Heart left ventricle (tissue), 16 donors: Measurements from ENCODE around the gene TACC2. TPM values are rescaled to one million over a fixed set of nuclear protein-coding genes. Genes with fewer than 3 reads are reported as not detected.

Experiments
- ATAC-seq, 4 donors: fragments of 200-7000 bp; cut with Tn5 transposase; one replicate each; pipeline ENCODE4 v1.9.1; 2020 to 2022; ENCODE audit warnings: moderate library complexity in 4 of 4, mild to moderate bottlenecking in 3 of 4, moderate number of reproducible peaks in 1 of 4
- DNase-seq, 5 donors: peaks; one replicate each; pipeline ENCODE4 v3.0.0-alpha.2; 2020
- H3K27ac ChIP-seq, 12 donors: fragments of 200-600 bp; sonication (generic) in 4 of 12; one replicate each; pipeline versions ENCODE4 v1.5.0 to v1.8.0; 2016 to 2022; ENCODE audit warnings: mild to moderate bottlenecking in 2 of 12
- H3K27me3 ChIP-seq, 9 donors: fragments of 200-600 bp; sonication (generic) in 2 of 9; one replicate each; pipeline versions ENCODE4 v1.5.1 to v1.8.0; 2016 to 2022; ENCODE audit warnings: mild to moderate bottlenecking in 3 of 9
- H3K36me3 ChIP-seq, 9 donors: fragments of 200-600 bp; sonication (generic) in 2 of 9; one replicate each; pipeline versions ENCODE4 v1.5.0 to v1.8.0; 2018 to 2022; ENCODE audit warnings: mild to moderate bottlenecking in 2 of 9
- H3K4me1 ChIP-seq, 12 donors: fragments of 200-600 bp; sonication (generic) in 4 of 12; one replicate each; pipeline versions ENCODE4 v1.5.0 to v1.8.0; 2016 to 2022; ENCODE audit warnings: mild to moderate bottlenecking in 3 of 12
- H3K4me3 ChIP-seq, 12 donors: fragments of 200-600 bp; sonication (generic) in 4 of 12; one replicate each; pipeline versions ENCODE4 v1.5.0 to v1.8.0; 2017 to 2022; ENCODE audit warnings: mild to moderate bottlenecking in 9 of 12, moderate library complexity in 4 of 12
- H3K9me3 ChIP-seq, 12 donors: fragments of 200-600 bp; sonication (generic) in 4 of 12; one replicate each; pipeline versions ENCODE4 v1.5.0 to v1.8.0; 2016 to 2022; ENCODE audit warnings: mild to moderate bottlenecking in 1 of 12
- CTCF ChIP-seq, 12 donors: fragments of 200-600 bp; sonication (generic) in 4 of 12; IDR thresholded peaks; one replicate each; pipeline versions ENCODE4 v1.5.0 to v1.8.0; 2018 to 2022; ENCODE audit warnings: antibody characterized with exemption in 12 of 12, mild to moderate bottlenecking in 5 of 12
- POLR2A ChIP-seq, 2 donors: fragments of 450-650 bp; IDR thresholded peaks; one replicate each; pipeline ENCODE4 v1.6.1; 2017; ENCODE audit warnings: antibody characterized with exemption in 2 of 2, mild to moderate bottlenecking in 2 of 2, moderate library complexity in 2 of 2
- WGBS, 4 donors: extraction: QIAGEN DNeasy Blood & Tissue Kit in 2 of 4; methylation state at CpG; one replicate each; pipeline versions ENCODE4 v1.1.5 to v1.1.7; 2013 to 2018; 5-methylcytosine and 5-hydroxymethylcytosine counted together
- intact Hi-C, 10 donors: fragments of 100-400 bp; cut with DNase I; formaldehyde crosslinking; loops; one replicate each; pipeline versions ENCODE4 v1.11.1 to v1.14.2; 2022
- polyA plus RNA-seq, 2 donors: library from polyadenylated mRNA; stranded (reverse); fragments of 200-250 nt; gene quantifications; one replicate each; pipeline ENCODE4 v1.2.3, GENCODE V29; 2013
- total RNA-seq, 9 donors: library from RNA; depleted of rRNA in 2 of 9; stranded (reverse); fragments of >200 nt in 2 of 9; fragmentation: NEBNext Ultra II Directional in 3 of 9; extraction: Animal tissue kit (Norgen Biotek cat#: 25700) in 3 of 9; gene quantifications; one replicate each; pipeline versions ENCODE4 v1.1.0 to v1.2.4, GENCODE V29; 2016 to 2023
- donor health status: ischemic (EF 13 %, LVEDD 7.1; RV severe dilation, severe dysfunction).
- donor health status: healthy with polysubstance abuse.
- donor health status: DM: no; HTN: yes; CAD: no.
- donor health status: DM: no; HTN: no; CAD: no.
- donor health status: ischemic (EF 25% LVEDD 6.9; RV normal size, moderate dysfunction).
- donor health status: ischemic (EF 25% LVEDD 5.7; RV mildly dilated, moderate dysfunction).
- donor health status: healthy.
- donor health status: DM: yes; HTN: yes; CAD: no.
- donor health status: ischemic (EF 35%, LVEDD 5.7; RV mildly dilated, moderate dysfunction).
- donor health status: nonischemic (EF 11% LVEDD 7.7; RV severe dilation, severe dysfunction).
- donor health status: DM: yes; HTN: yes; CAD: no.
- donor health status: PGD.
- donor health status: ischemic (EF 29% LVEDD 5.4; RV normal size, mild dysfunction).
- donor health status: nonischemic (EF 23%, LVEDD 6.1; RV moderate dilation, normal function).

TACC2 gene
- total and polyA plus RNA-seq, 11 donors = 96.7 to 456 (median 294) TPM

- Histone ChIP-seq H3K36me3 (peaks cover 0 to 28% (median 20%) of the 10 kb centered on the region in 9 donors), H3K27ac (peak overlapping the region in 2 of 12 donors; percentile 29 to 31), H3K4me3 (no peak overlapping the region), H3K27me3 (no peaks in the 10 kb centered on the region), H3K4me1 (peaks cover 0 to 48% (median 9%) of the 10 kb centered on the region in 12 donors), H3K9me3 (no peaks in the 10 kb centered on the region)
- 80 to 91% (median 86%) methylated on average over 6 of the region's 6 CpGs for WGBS, 4 donors
- TF ChIP-seq CTCF (IDR thresholded peaks at IDR 0.05) (no peak), POLR2A (IDR thresholded peaks at IDR 0.05) (no peak)
- intact Hi-C loops = loop anchor here in 1 of 10 donors (5.0 kb wide), 1 partner anchor 55 kb away; no protein-coding TSS in a partner anchor
- DNase-seq (no peak), ATAC-seq (peak in 2 of 4 donors; percentile 12 to 20)
These were observed 218.2 kb downstream of the TACC2 start for GRCh38 chr10:122207163-122207562.

- Histone ChIP-seq H3K36me3 (peaks cover 0 to 32% (median 23%) of the 10 kb centered on the region in 9 donors), H3K4me3 (no peak overlapping the region), H3K27me3 (no peaks in the 10 kb centered on the region), H3K4me1 (peaks cover 0 to 48% (median 9%) of the 10 kb centered on the region in 12 donors), H3K27ac (peak overlapping the region in 2 of 12 donors; percentile 29 to 31), H3K9me3 (no peaks in the 10 kb centered on the region)
- intact Hi-C loops = loop anchor here in 1 of 10 donors (5.0 kb wide), 1 partner anchor 55 kb away; no protein-coding TSS in a partner anchor
- DNase-seq (no peak), ATAC-seq (peak in 3 of 4 donors; percentile 57 to 65 (median 62))
- TF ChIP-seq CTCF (IDR thresholded peaks at IDR 0.05) (no peak), POLR2A (IDR thresholded peaks at IDR 0.05) (no peak)
- WGBS, 4 donors = 7 to 24% (median 22%) methylated on average over 8 of the region's 8 CpGs
These were observed 218.6 kb downstream of the TACC2 start for GRCh38 chr10:122207596-122207995.

- WGBS, 4 donors = 64 to 70% (median 66%) methylated on average over 13 to 14 of the region's 14 CpGs
- no peak for DNase-seq
- ATAC-seq = peak in 2 of 4 donors; percentile 4 to 41
- H3K9me3 ChIP-seq = no peaks in the 10 kb centered on the region
- H3K36me3 ChIP-seq = peaks cover 0 to 43% (median 23%) of the 10 kb centered on the region in 9 donors
- H3K4me3 ChIP-seq = no peak overlapping the region
- H3K4me1 ChIP-seq = peaks cover 0 to 49% (median 9%) of the 10 kb centered on the region in 12 donors
- TF ChIP-seq CTCF (IDR thresholded peaks at IDR 0.05) = no peak
- no peak for TF ChIP-seq POLR2A (IDR thresholded peaks at IDR 0.05)
- intact Hi-C loops = loop anchor here in 1 of 10 donors (5.0 kb wide), 1 partner anchor 56 kb away; no protein-coding TSS in a partner anchor
- no peaks in the 10 kb centered on the region for H3K27me3 ChIP-seq
- peak overlapping the region in 1 of 12 donors; percentile 18 for H3K27ac ChIP-seq
These were observed 219.8 kb downstream of the TACC2 start for GRCh38 chr10:122208571-122209430.
